ENCODE measurements around the gene PLXNA2.

PLXNA2 gene

DNA sequence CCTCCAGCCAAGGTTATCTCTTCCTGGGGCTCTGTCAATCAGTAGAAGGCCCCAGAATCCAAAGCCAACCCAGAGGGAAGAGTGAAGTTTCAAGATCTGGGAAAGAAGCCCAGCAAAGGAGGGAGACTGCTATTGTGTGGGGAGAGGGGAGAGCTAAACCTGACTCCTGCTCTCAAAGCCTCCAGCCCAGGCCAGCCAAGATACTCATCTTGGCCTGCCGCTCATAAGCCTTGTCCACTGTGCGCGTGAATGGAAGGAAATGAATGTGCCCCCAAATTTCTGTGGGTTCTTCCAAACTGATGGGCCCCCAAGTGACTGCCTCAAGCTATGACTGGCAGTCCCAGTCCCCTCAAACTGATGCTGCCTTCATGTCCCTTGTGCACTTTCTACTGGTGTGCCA is 2.0 kb downstream of the PLXNA2 start:
- DNase-seq (ENCODE audit: low read depth), result no peak
- TF ChIP-seq, protein P1, sequence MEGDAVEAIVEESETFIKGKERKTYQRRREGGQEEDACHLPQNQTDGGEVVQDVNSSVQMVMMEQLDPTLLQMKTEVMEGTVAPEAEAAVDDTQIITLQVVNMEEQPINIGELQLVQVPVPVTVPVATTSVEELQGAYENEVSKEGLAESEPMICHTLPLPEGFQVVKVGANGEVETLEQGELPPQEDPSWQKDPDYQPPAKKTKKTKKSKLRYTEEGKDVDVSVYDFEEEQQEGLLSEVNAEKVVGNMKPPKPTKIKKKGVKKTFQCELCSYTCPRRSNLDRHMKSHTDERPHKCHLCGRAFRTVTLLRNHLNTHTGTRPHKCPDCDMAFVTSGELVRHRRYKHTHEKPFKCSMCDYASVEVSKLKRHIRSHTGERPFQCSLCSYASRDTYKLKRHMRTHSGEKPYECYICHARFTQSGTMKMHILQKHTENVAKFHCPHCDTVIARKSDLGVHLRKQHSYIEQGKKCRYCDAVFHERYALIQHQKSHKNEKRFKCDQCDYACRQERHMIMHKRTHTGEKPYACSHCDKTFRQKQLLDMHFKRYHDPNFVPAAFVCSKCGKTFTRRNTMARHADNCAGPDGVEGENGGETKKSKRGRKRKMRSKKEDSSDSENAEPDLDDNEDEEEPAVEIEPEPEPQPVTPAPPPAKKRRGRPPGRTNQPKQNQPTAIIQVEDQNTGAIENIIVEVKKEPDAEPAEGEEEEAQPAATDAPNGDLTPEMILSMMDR (IDR thresholded peaks at IDR 0.05; ENCODE audit: low read length, missing control alignments), result no peak
- peak overlapping the region; percentile 81 for H3K4me3 ChIP-seq (replicated peaks; ENCODE audit: low read depth, low read length)

DNA sequence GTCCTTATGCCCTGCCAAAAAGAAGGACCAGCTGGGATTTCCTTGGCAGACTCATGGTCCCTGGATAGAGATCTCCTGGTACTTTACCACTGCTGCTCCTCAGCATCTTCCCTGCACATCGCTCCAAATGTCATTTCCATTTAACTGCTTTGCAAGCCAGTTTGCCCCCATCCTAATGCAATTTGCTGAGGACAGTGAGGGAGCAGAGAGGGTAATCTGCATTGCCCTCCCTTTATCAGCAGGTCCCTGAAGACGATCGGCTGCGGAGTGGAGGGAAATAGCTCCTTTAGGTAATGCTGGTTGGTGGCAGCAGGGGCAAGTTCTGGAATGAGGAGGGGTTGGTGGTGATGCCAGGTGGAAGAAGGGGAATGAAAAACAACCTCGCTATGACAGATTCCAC is 2.7 kb downstream of the PLXNA2 start:
- H3K4me3 ChIP-seq (replicated peaks; ENCODE audit: low read depth, low read length), result peak overlapping the region; percentile 81
- TF ChIP-seq, protein P1 (IDR thresholded peaks at IDR 0.05; ENCODE audit: low read length, missing control alignments), result no peak
- no peak for DNase-seq (ENCODE audit: low read depth)

GRCh38 chr1:208240662-208241355 is 3.4 kb downstream of the PLXNA2 start:
- TF ChIP-seq, protein P1 (IDR thresholded peaks at IDR 0.05; ENCODE audit: low read length, missing control alignments), result no peak
- H3K4me3 ChIP-seq (replicated peaks; ENCODE audit: low read depth, low read length), result no peak overlapping the region
- no peak for DNase-seq (ENCODE audit: low read depth)

DNA sequence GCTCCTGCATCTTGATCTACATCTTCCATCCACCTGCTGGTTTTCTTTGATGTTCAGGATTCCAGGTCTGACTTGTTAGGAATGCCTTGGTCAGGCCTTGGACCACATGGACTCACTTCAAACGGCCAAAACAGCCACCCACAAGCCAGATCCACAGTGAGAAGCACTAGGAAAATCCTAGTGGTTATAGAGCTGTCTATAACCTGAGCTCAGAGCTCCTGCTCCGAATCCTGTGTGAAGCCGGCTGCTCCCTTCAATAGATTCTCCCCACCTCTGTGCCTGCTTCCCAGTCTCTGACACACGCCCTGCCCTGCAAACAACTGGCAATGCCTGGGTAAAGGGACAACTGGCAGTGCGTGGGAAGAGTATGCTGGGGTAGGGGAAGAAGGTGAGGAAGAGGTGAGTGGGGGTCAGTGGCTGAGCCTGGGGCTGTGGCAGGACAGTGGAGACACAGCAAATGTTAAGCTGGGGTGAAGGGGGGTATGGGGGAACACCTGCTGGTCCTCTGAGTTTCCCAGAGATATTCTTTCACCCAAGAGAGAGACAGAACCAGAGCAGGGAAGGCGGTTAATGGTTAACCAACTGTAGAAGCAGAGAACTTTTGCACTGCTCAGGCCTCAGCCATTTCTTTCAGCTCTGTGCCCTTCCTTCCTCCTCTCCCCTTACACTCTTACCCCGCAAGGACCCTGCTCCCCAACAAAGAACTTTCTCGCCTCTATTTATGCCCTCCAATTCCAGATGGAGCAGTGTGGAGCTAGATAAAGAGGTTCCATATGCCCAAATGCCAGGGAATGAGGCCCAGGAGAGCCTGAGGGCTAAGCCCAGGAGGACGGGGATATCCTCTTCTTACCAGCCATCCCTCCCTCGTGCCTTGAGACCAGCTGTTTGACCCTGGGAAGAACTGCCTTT is 4.5 kb downstream of the PLXNA2 start:
- TF ChIP-seq, protein P1 (IDR thresholded peaks at IDR 0.05; ENCODE audit: low read length, missing control alignments), result no peak
- DNase-seq (ENCODE audit: low read depth), result no peak

GRCh38 chr1:208238710-208239472 is 5.3 kb downstream of the PLXNA2 start:
- peak; percentile 77 for DNase-seq (ENCODE audit: low read depth)
- TF ChIP-seq, protein P1 (IDR thresholded peaks at IDR 0.05; ENCODE audit: low read length, missing control alignments), result peak; percentile 84
- no peak overlapping the region for H3K4me3 ChIP-seq (replicated peaks; ENCODE audit: low read depth, low read length)

More for the DNA sequence above, 4.5 kb downstream of the PLXNA2 start:
- H3K4me3 ChIP-seq (replicated peaks; ENCODE audit: low read depth, low read length), result no peak overlapping the region

GRCh38 chr1:208237241-208237640 is 6.9 kb downstream of the PLXNA2 start:
- TF ChIP-seq, protein P1 (IDR thresholded peaks at IDR 0.05; ENCODE audit: low read length, missing control alignments), result peak; percentile 30
- DNase-seq (ENCODE audit: low read depth), result peak; percentile 65
- no peak overlapping the region for H3K4me3 ChIP-seq (replicated peaks; ENCODE audit: low read depth, low read length)
